Small intestine (tissue), 7 donors: ENCODE results near the gene PAN2. TPM values are rescaled to one million over a fixed set of nuclear protein-coding genes. Genes with fewer than 3 reads are reported as not detected.
"Not testable (repeated sequence)": the region's sequence is repeated elsewhere in the genome, so short reads cannot be mapped to it uniquely, and the experiment has no call there.

ENCODE experiments used
- DNase-seq, 2 donors: peaks; one replicate each; pipeline versions ENCODE4 v3.0.0 to v3.0.0-alpha.2; 2013
- FAIRE-seq: peaks from 2 replicates; lab custom pipeline; 2012; peaks lifted over from hg19 to GRCh38; lab: Jason Lieb, UNC
- H3K27ac ChIP-seq, 3 donors: one replicate each; pipeline ENCODE4 v1.5.1; 2013; ENCODE audit warnings: low read length in 2 of 3, mild to moderate bottlenecking in 2 of 3, control low read depth in 1 of 3, inconsistent platforms in 1 of 3, low read depth in 1 of 3, moderate library complexity in 1 of 3
- H3K27me3 ChIP-seq, 3 donors: one replicate each; pipeline ENCODE4 v1.6.1; 2013; ENCODE audit warnings: low read length in 3 of 3, inconsistent platforms in 1 of 3; ENCODE audit not compliant: control insufficient read depth in 3 of 3, insufficient read depth in 3 of 3
- H3K36me3 ChIP-seq, 3 donors: one replicate each; pipeline ENCODE4 v1.6.1; 2013; ENCODE audit warnings: low read length in 3 of 3, inconsistent platforms in 1 of 3, low read depth in 1 of 3, mild to moderate bottlenecking in 1 of 3, moderate library complexity in 1 of 3; ENCODE audit not compliant: control insufficient read depth in 3 of 3, insufficient read depth in 2 of 3
- H3K4me1 ChIP-seq, 3 donors: one replicate each; pipeline ENCODE4 v1.6.1; 2013; ENCODE audit warnings: low read length in 2 of 3, inconsistent platforms in 1 of 3, low read depth in 1 of 3, mild to moderate bottlenecking in 1 of 3, moderate library complexity in 1 of 3; ENCODE audit not compliant: control insufficient read depth in 3 of 3, insufficient read depth in 2 of 3
- H3K4me3 ChIP-seq, 3 donors: one replicate each; pipeline ENCODE4 v1.5.1; 2013; ENCODE audit warnings: low read length in 3 of 3, control low read depth in 1 of 3, inconsistent platforms in 1 of 3, low read depth in 1 of 3, mild to moderate bottlenecking in 1 of 3, moderate library complexity in 1 of 3
- H3K9me3 ChIP-seq, 2 donors: one replicate each; pipeline ENCODE4 v1.6.1; 2013; ENCODE audit warnings: low read depth in 1 of 2, low read length in 1 of 2; ENCODE audit not compliant: control insufficient read depth in 2 of 2, insufficient read depth in 1 of 2
- WGBS, 3 donors: extraction: QIAGEN DNeasy Blood & Tissue Kit; methylation state at CpG; one replicate each; pipeline ENCODE4 v1.1.7; 2013; 5-methylcytosine and 5-hydroxymethylcytosine counted together
- polyA plus RNA-seq, 4 donors: library from polyadenylated mRNA; stranded (reverse) in 3 of 4; unstranded in 1 of 4; fragments of 200-250 nt in 3 of 4; fragments of 120-200 nt in 1 of 4; gene quantifications; one replicate each; pipeline versions ENCODE4 v1.2.1 to v1.2.3, GENCODE V29; 2013
- donor health status: healthy with polysubstance abuse.
- donor health status: control.
- donor health status: control.
- donor health status: Bipolar disorder and iron deficiency.
- donor health status: healthy.

PAN2 gene
- polyA plus RNA-seq, 4 donors: 20.8 to 84.2 (median 31.1) TPM

DNA sequence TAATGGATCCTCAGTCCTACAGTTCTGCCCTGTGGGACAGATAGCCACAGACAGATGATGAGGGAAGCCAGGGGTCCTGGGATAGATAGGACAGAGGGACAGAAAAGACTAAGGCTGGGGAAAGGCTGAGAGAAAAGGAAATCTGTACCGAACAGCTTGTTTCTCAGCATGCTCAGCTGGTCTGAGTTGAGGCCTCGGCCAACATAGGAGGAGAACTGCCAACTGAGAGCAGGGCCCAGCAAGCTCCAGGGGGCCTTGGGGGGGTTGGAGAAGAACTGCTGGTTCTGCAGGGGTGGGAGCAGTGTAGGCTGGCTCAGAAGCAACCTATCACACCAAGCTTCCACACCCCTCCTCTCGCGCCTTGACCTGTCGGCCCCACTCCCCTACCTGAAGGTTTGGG is 15.0 kb upstream of the PAN2 start:
- no peaks in the 10 kb centered on the region for H3K27me3 ChIP-seq
- peaks cover 27 to 86% (median 31%) of the 10 kb centered on the region in 3 donors for H3K36me3 ChIP-seq
- no peak for FAIRE-seq
- H3K4me1 ChIP-seq: no peaks in the 10 kb centered on the region
- no peak overlapping the region for H3K4me3 ChIP-seq
- DNase-seq: no peak
- WGBS, 3 donors: 96 to 98% (median 97%) methylated on average over 5 of the region's 5 CpGs
- H3K27ac ChIP-seq: no peak overlapping the region
- H3K9me3 ChIP-seq: no peaks in the 10 kb centered on the region

DNA sequence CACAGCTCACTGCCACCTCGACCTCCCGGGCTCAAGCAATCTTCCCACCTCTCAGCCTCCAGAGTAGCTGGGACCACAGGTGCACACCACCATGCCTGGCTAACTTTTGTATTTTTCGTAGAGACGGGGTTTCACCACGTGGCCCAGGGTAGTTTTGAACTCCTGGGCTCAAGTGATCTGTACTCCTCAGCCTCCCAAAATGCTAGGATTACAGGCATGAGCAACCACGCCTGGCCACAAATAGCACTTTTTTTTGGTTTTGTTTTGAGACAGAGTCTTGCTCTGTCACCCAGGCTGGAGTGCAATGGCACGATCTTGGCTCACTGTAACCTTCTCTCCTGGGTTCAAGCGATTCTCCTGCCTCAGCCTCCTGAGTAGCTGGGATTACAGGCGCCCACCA is 13.5 kb upstream of the PAN2 start:
- H3K9me3 ChIP-seq, H3K4me3 ChIP-seq, H3K4me1 ChIP-seq, H3K27me3 ChIP-seq, H3K27ac ChIP-seq, DNase-seq, FAIRE-seq: not testable (repeated sequence)
- H3K36me3 ChIP-seq: peaks cover 34 to 87% (median 41%) of the 10 kb centered on the region in 3 donors
- WGBS, 3 donors: 90 to 92% (median 91%) methylated on average over 9 of the region's 9 CpGs

DNA sequence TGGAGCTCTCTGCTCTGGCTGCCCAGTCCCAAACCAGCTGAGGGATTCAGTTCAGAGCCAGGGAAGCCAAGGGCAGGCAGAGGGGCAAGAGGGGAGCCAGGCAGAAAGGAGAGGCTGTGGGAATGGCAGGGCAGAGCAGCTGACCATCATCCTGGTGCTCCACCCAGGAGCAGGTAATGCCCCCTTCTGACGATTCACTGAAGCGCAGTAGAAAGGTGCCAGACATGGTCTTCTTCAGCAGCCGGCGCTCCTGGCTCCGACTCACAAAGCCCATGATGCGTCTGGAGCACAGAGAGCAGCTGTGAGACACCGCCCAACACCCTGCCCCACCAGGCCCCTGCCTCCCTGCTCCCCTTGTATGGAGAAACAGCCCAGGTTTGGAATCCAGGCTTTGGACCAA is 12.9 kb upstream of the PAN2 start:
- H3K27ac ChIP-seq: no peak overlapping the region
- peaks cover 0 to under 1% (median 0%) of the 10 kb centered on the region in 3 donors for H3K4me1 ChIP-seq
- FAIRE-seq: no peak
- peaks cover 34 to 84% (median 40%) of the 10 kb centered on the region in 3 donors for H3K36me3 ChIP-seq
- no peaks in the 10 kb centered on the region for H3K27me3 ChIP-seq
- no peaks in the 10 kb centered on the region for H3K9me3 ChIP-seq
- no peak for DNase-seq
- 87 to 89% (median 88%) methylated on average over 7 of the region's 7 CpGs for whole genome bisulfite sequencing, 3 donors
- no peak overlapping the region for H3K4me3 ChIP-seq

DNA sequence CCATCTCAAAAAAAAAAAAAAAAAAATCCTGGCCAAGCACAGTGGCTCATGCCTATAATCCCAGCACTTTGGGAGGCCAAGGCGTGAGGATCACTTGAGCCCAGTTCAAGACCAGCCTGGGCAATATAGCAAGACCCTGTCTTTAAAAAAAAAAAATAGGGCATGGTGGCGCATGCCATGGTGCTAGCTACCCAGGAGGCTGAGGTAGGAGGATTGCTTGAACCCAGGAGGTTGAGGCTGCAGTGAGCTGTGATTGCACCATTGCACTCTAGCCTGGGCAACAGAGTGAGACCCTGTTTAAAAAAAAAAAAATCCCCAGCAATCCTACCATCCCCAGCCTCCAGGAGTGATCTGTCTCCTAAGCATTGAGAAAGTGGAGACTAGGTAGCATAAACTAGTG is 8.5 kb upstream of the PAN2 start:
- not testable (repeated sequence) for H3K4me3 ChIP-seq, H3K27me3 ChIP-seq, H3K9me3 ChIP-seq, H3K27ac ChIP-seq, H3K4me1 ChIP-seq, FAIRE-seq, DNase-seq
- 94 to 99% (median 98%) methylated on average over 2 of the region's 2 CpGs for WGBS, 3 donors
- H3K36me3 ChIP-seq: peaks cover 17 to 52% (median 23%) of the 10 kb centered on the region in 3 donors

DNA sequence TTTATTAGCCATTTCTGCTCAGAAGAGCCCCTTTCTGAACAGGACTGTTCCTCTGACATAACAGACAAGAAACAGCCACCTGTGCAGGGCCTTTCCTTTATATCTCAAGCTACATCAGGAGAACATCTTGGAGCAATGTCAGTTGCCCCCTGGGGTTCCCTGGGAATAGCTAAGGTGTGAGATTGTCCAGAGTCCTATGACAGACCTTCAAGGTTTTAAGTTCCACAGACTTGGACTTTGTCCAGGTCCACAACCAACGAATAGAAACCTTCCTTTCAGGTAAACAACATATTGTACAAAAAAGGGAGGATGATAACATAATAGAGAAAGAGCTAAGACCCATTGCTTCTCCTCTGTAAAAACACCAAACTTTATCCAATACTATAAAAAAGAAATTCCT is 7.8 kb upstream of the PAN2 start:
- DNase-seq: peak; percentile 40 to 58
- peak overlapping the region in 1 of 3 donors; percentile 39 for H3K27ac ChIP-seq
- no peak for FAIRE-seq
- no peak overlapping the region for H3K4me3 ChIP-seq
- peaks cover 0 to 6% (median 0%) of the 10 kb centered on the region in 3 donors for H3K4me1 ChIP-seq
- H3K36me3 ChIP-seq: peaks cover 15 to 45% (median 17%) of the 10 kb centered on the region in 3 donors
- WGBS, 3 donors: 14 to 31% (median 17%) methylated on average over 1 of the region's 1 CpG
- no peaks in the 10 kb centered on the region for H3K9me3 ChIP-seq
- no peaks in the 10 kb centered on the region for H3K27me3 ChIP-seq

DNA sequence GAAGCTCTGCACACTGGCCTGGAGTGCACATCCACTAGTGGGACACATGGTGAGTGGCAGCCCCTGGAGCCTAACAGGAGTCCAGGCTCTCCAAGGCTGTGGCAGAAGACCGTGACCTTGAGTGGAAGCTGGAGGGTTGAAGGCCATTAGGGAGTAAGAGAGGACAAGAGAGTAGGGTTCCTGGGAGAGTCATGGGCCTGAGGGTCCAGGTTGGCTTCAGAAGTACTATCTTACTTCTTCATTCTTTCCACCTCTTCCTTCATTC is 5.3 kb upstream of the PAN2 start:
- H3K4me3 ChIP-seq: no peak overlapping the region
- H3K36me3 ChIP-seq: peaks cover 8 to 25% (median 12%) of the 10 kb centered on the region in 3 donors
- peaks cover 0 to 11% (median 0%) of the 10 kb centered on the region in 3 donors for H3K4me1 ChIP-seq
- H3K27me3 ChIP-seq: no peaks in the 10 kb centered on the region
- peak overlapping the region in 2 of 3 donors; percentile 7 to 82 for H3K27ac ChIP-seq
- FAIRE-seq (no peak), DNase-seq (no peak)
- 90 to 95% (median 91%) methylated on average over 1 of the region's 1 CpG for WGBS, 3 donors
- H3K9me3 ChIP-seq: no peaks in the 10 kb centered on the region

DNA sequence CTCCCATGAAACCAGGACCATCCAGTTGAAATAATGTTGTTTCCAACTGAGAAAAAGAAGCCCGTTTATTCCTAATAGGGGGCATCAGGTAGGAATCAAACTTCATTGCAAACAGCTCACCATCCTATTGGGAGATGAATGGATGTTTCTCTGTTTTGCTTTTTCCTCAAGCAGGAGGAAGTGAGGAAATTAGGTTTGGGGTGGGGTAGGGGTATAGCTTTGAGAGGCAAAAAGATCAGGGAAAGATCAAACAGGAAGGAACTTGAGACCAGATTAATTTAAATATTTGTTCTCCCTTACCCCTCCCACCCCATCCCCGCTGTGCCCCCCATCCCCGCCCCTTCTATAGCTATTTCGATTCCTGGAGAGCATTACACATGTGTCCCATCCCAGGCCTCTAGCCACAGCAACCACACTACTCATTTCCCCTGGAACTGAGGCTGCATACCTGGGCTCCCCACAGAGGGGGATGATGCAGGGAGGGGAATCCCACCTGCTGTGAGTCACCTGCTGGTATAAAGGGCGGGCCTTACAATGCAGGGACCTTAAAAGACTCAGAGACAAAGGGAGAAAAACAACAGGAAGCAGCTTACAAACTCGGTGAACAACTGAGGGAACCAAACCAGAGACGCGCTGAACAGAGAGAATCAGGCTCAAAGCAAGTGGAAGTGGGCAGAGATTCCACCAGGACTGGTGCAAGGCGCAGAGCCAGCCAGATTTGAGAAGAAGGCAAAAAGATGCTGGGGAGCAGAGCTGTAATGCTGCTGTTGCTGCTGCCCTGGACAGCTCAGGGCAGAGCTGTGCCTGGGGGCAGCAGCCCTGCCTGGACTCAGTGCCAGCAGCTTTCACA is 4.7 kb upstream of the PAN2 start, which contains the start of gene IL23A:
Gene IL23A, plus strand, starts transcription at position 577 of the 850 bp plus-strand sequence. Its CDS starts 161 bp downstream, at position 738.
- DNase-seq: peak in 1 of 2 donors; percentile 11
- peaks cover 4 to 19% (median 9%) of the 10 kb centered on the region in 3 donors for H3K36me3 ChIP-seq
- H3K27ac ChIP-seq: peak within 1 kb of the TSS in 2 of 3 donors; percentile 7 to 82
- no peaks in the 10 kb centered on the region for H3K27me3 ChIP-seq
- no peak for FAIRE-seq
- no peaks in the 10 kb centered on the region for H3K9me3 ChIP-seq
- WGBS, 3 donors: 38 to 61% (median 52%) methylated on average over 9 of the region's 9 CpGs
- peaks cover 0 to 11% (median 0%) of the 10 kb centered on the region in 3 donors for H3K4me1 ChIP-seq
- H3K4me3 ChIP-seq: no peak within 1 kb of the TSS

DNA sequence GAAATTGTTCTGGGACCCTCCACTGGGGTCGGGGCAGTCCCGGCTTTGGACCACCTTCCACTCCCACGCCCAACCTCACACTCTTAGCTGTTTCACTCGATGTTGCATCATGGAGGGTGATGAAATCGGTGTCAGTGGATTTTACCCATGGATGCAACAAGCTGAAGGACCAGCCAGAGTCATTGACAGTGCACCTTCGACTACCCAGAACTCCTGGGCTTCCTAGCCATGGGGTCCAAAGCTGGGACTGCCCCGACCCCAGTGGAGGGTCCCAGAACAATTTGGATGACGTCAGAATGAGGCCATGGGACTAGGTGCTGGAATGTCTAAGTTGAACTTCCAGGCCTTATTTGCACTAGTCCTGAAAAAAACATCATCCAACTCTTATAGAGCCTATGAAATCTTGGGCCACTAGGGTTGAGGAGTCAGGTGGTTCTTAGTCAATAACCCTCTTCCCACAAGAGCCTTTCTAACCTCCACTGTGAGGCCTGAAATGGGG is 4.0 kb upstream of the PAN2 start:
- FAIRE-seq (no peak), DNase-seq (no peak)
- Histone ChIP-seq H3K36me3 (peaks cover 0 to 12% (median 1%) of the 10 kb centered on the region in 3 donors), H3K4me1 (peaks cover 0 to 15% (median 2%) of the 10 kb centered on the region in 3 donors), H3K27me3 (no peaks in the 10 kb centered on the region), H3K9me3 (no peaks in the 10 kb centered on the region), H3K27ac (peak overlapping the region in 1 of 3 donors; percentile 15), H3K4me3 (no peak overlapping the region)
- 85 to 92% (median 86%) methylated on average over 8 of the region's 8 CpGs for WGBS, 3 donors
